Liver (tissue), 9 donors: ENCODE data around the gene SEC61B. TPM values are rescaled to one million over a fixed set of nuclear protein-coding genes. Genes with fewer than 3 reads are reported as not detected.

Source experiments
- DNase-seq: peaks from one replicate; pipeline ENCODE4 v3.0.0-alpha.2; 2017; ENCODE audit warnings: low spot score
- H3K27ac ChIP-seq, 2 donors: one replicate each; pipeline ENCODE4 v1.7.0; 2013; ENCODE audit warnings: inconsistent platforms in 2 of 2, low read length in 2 of 2, control low read depth in 1 of 2, low read depth in 1 of 2, mild to moderate bottlenecking in 1 of 2
- H3K27me3 ChIP-seq, 4 donors: one replicate each; pipeline versions ENCODE4 v1.6.1 to v1.7.0; 2013; ENCODE audit warnings: low read length in 3 of 4, inconsistent platforms in 1 of 4, mild to moderate bottlenecking in 1 of 4, moderate library complexity in 1 of 4; ENCODE audit not compliant: control insufficient read depth in 4 of 4, insufficient read depth in 4 of 4
- H3K36me3 ChIP-seq, 4 donors: one replicate each; pipeline versions ENCODE4 v1.6.1 to v1.7.0; 2013; ENCODE audit warnings: low read length in 3 of 4, mild to moderate bottlenecking in 3 of 4, low read depth in 1 of 4, moderate library complexity in 1 of 4; ENCODE audit not compliant: control insufficient read depth in 4 of 4, insufficient read depth in 3 of 4
- H3K4me1 ChIP-seq, 4 donors: one replicate each; pipeline versions ENCODE4 v1.6.1 to v1.7.0; 2013; ENCODE audit warnings: low read length in 3 of 4, mild to moderate bottlenecking in 3 of 4, moderate library complexity in 1 of 4; ENCODE audit not compliant: control insufficient read depth in 4 of 4, insufficient read depth in 4 of 4
- H3K4me3 ChIP-seq, 3 donors: one replicate each; pipeline versions ENCODE4 v1.6.1 to v1.7.0; 2013; ENCODE audit warnings: low read length in 3 of 3, control low read depth in 1 of 3, low read depth in 1 of 3, mild to moderate bottlenecking in 1 of 3
- H3K9ac ChIP-seq, 2 donors: one replicate each; pipeline ENCODE4 v1.7.0; 2013; ENCODE audit warnings: low read length in 2 of 2, mild to moderate bottlenecking in 2 of 2, moderate library complexity in 2 of 2, control low read depth in 1 of 2, low read depth in 1 of 2
- H3K9me3 ChIP-seq, 4 donors: one replicate each; pipeline versions ENCODE4 v1.6.1 to v1.7.0; 2013; ENCODE audit warnings: low read length in 3 of 4; ENCODE audit not compliant: control insufficient read depth in 4 of 4
- EGR1 ChIP-seq, 2 donors: IDR thresholded peaks; 2 replicates each; pipeline ENCODE4 v1.6.1; 2016 to 2018; ENCODE audit warnings: antibody characterized with exemption in 2 of 2, low read depth in 2 of 2
- FOXA1 ChIP-seq: IDR thresholded peaks from 2 replicates; pipeline ENCODE4 v1.6.1; 2016; ENCODE audit warnings: antibody characterized with exemption
- FOXA2 ChIP-seq: IDR thresholded peaks from 2 replicates; pipeline ENCODE4 v1.6.1; 2016; ENCODE audit warnings: antibody characterized with exemption
- GABPA ChIP-seq, 2 donors: IDR thresholded peaks in 1 of 2; conservative IDR thresholded peaks in 1 of 2; 2 replicates each; pipeline ENCODE4 v1.6.1; 2016; ENCODE audit warnings: antibody characterized with exemption in 2 of 2, mild to moderate bottlenecking in 1 of 2, moderate library complexity in 1 of 2
- HNF4A ChIP-seq, 2 donors: conservative IDR thresholded peaks; 2 replicates each; pipeline ENCODE4 v1.6.1; 2016; ENCODE audit warnings: antibody characterized with exemption in 2 of 2, mild to moderate bottlenecking in 2 of 2
- HNF4G ChIP-seq: IDR thresholded peaks from 2 replicates; pipeline ENCODE4 v1.6.1; 2016; ENCODE audit warnings: antibody characterized with exemption
- JUND ChIP-seq, 2 donors: IDR thresholded peaks; 2 replicates each; pipeline ENCODE4 v1.6.1; 2016; ENCODE audit warnings: antibody characterized with exemption in 2 of 2
- NR2F2 ChIP-seq: IDR thresholded peaks from 2 replicates; pipeline ENCODE4 v1.6.1; 2016; ENCODE audit warnings: antibody characterized with exemption
- RAD21 ChIP-seq, 2 donors: IDR thresholded peaks; 2 replicates each; pipeline ENCODE4 v1.6.1; 2016; ENCODE audit warnings: antibody characterized with exemption in 2 of 2, mild to moderate bottlenecking in 2 of 2
- RXRA ChIP-seq, 2 donors: IDR thresholded peaks; 2 replicates each; pipeline ENCODE4 v1.6.1; 2017 to 2018; ENCODE audit warnings: antibody characterized with exemption in 2 of 2, mild to moderate bottlenecking in 1 of 2
- SP1 ChIP-seq: IDR thresholded peaks from 2 replicates; pipeline ENCODE4 v1.6.1; 2018; ENCODE audit warnings: antibody characterized with exemption, mild to moderate bottlenecking
- TAF1 ChIP-seq: conservative IDR thresholded peaks from 2 replicates; pipeline ENCODE4 v1.6.1; 2016; ENCODE audit warnings: antibody characterized with exemption, mild to moderate bottlenecking
- YY1 ChIP-seq: IDR thresholded peaks from 2 replicates; pipeline ENCODE4 v1.6.1; 2016; ENCODE audit warnings: antibody characterized with exemption, mild to moderate bottlenecking
- WGBS: extraction: QIAGEN DNeasy Blood & Tissue Kit; methylation state at CpG from one replicate; pipeline ENCODE4 v1.1.7; 2013; 5-methylcytosine and 5-hydroxymethylcytosine counted together
- polyA plus RNA-seq, 2 donors: library from polyadenylated mRNA; stranded (reverse) in 1 of 2; unstranded in 1 of 2; fragments of 200-250 nt in 1 of 2; fragments of >200 nt in 1 of 2; fragmentation: Nextera tagmentation in 1 of 2; extraction: Ambion mirVana in 1 of 2; gene quantifications; one replicate each; pipeline versions ENCODE4 v1.2.1 to v1.2.3, GENCODE V29; 2013 to 2015
- total RNA-seq, 2 donors: library from RNA; depleted of rRNA; stranded (reverse); fragments of >200 nt; gene quantifications; one replicate each; pipeline ENCODE4 v1.2.3, GENCODE V29; 2014
- TF ChIP-seq, protein P1 (sequence below): IDR thresholded peaks from 2 replicates; pipeline ENCODE4 v1.6.1; 2016; ENCODE audit warnings: antibody characterized with exemption
- TF ChIP-seq, protein P2 (sequence below): IDR thresholded peaks from 2 replicates; pipeline ENCODE4 v1.6.1; 2016; ENCODE audit warnings: antibody characterized with exemption
- TF ChIP-seq, protein P3 (sequence below): IDR thresholded peaks from 2 replicates; pipeline ENCODE4 v1.6.1; 2016; ENCODE audit warnings: antibody characterized with exemption, mild to moderate bottlenecking
- TF ChIP-seq, protein P4 (sequence below): IDR thresholded peaks from 2 replicates; pipeline ENCODE4 v1.6.1; 2016; ENCODE audit warnings: antibody characterized with exemption
- TF ChIP-seq, protein P5 (sequence below): fragments of 150-350 bp; IDR thresholded peaks from 2 replicates; pipeline ENCODE4 v1.5.1; 2017; ENCODE audit warnings: improper control_type of control experiment, low read depth, low read length; ENCODE audit not compliant: missing input control
- donor health status: healthy.
- donor health status: healthy.
- donor health status: healthy.
- donor health status: healthy.
- donor health status: healthy.

Gene SEC61B
- total and polyA plus RNA-seq, 4 donors: 84.1 to 431 (median 228) TPM

DNA sequence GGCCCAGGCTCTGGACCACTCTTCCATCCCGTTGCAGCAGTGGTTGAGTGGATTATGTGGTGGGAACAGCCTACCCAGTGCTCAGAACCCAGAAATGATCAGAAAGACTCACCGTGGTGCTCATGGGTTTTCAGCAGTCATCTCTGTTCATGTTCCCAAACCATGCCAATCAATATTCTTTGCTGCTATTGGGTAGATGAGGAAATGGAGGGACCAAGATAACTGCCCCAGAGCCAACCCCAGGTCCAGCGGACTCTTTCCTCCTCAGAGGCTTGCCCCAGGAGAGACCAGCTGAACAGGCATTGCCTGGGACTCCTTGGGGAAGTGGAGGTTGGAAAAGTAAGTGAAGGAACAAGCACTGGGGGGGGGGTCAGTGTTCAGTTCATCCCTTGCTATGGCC is 38.5 kb upstream of the SEC61B start:
- no peaks in the 10 kb centered on the region for H3K27me3 ChIP-seq
- peaks cover 0 to 8% (median 3%) of the 10 kb centered on the region in 4 donors for H3K4me1 ChIP-seq
- WGBS: 91% methylated on average over 3 of the region's 3 CpGs
- H3K9me3 ChIP-seq: no peaks in the 10 kb centered on the region
- no peak overlapping the region for H3K27ac ChIP-seq
- H3K4me3 ChIP-seq: no peak overlapping the region
- DNase-seq: no peak
- TF ChIP-seq FOXA2 (no peak), HNF4A (conservative IDR thresholded peaks at IDR 0.05) (no peak), RXRA (IDR thresholded peaks at IDR 0.05) (no peak), SP1 (no peak), GABPA (IDR thresholded peaks at IDR 0.05 in 1 of 2, conservative IDR thresholded peaks at IDR 0.05 in 1 of 2) (no peak), HNF4G (no peak), FOXA1 (no peak), EGR1 (IDR thresholded peaks at IDR 0.05; ENCODE audit: low read depth in 2 of 2) (no peak), RAD21 (IDR thresholded peaks at IDR 0.05) (no peak), NR2F2 (no peak), TAF1 (no peak), JUND (IDR thresholded peaks at IDR 0.05) (no peak), YY1 (no peak)
- TF ChIP-seq, protein P1, sequence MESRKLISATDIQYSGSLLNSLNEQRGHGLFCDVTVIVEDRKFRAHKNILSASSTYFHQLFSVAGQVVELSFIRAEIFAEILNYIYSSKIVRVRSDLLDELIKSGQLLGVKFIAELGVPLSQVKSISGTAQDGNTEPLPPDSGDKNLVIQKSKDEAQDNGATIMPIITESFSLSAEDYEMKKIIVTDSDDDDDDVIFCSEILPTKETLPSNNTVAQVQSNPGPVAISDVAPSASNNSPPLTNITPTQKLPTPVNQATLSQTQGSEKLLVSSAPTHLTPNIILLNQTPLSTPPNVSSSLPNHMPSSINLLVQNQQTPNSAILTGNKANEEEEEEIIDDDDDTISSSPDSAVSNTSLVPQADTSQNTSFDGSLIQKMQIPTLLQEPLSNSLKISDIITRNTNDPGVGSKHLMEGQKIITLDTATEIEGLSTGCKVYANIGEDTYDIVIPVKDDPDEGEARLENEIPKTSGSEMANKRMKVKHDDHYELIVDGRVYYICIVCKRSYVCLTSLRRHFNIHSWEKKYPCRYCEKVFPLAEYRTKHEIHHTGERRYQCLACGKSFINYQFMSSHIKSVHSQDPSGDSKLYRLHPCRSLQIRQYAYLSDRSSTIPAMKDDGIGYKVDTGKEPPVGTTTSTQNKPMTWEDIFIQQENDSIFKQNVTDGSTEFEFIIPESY: no peak
- TF ChIP-seq, protein P2, sequence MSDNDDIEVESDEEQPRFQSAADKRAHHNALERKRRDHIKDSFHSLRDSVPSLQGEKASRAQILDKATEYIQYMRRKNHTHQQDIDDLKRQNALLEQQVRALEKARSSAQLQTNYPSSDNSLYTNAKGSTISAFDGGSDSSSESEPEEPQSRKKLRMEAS: no peak
- TF ChIP-seq, protein P3, sequence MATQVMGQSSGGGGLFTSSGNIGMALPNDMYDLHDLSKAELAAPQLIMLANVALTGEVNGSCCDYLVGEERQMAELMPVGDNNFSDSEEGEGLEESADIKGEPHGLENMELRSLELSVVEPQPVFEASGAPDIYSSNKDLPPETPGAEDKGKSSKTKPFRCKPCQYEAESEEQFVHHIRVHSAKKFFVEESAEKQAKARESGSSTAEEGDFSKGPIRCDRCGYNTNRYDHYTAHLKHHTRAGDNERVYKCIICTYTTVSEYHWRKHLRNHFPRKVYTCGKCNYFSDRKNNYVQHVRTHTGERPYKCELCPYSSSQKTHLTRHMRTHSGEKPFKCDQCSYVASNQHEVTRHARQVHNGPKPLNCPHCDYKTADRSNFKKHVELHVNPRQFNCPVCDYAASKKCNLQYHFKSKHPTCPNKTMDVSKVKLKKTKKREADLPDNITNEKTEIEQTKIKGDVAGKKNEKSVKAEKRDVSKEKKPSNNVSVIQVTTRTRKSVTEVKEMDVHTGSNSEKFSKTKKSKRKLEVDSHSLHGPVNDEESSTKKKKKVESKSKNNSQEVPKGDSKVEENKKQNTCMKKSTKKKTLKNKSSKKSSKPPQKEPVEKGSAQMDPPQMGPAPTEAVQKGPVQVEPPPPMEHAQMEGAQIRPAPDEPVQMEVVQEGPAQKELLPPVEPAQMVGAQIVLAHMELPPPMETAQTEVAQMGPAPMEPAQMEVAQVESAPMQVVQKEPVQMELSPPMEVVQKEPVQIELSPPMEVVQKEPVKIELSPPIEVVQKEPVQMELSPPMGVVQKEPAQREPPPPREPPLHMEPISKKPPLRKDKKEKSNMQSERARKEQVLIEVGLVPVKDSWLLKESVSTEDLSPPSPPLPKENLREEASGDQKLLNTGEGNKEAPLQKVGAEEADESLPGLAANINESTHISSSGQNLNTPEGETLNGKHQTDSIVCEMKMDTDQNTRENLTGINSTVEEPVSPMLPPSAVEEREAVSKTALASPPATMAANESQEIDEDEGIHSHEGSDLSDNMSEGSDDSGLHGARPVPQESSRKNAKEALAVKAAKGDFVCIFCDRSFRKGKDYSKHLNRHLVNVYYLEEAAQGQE: no peak
- TF ChIP-seq, protein P4, sequence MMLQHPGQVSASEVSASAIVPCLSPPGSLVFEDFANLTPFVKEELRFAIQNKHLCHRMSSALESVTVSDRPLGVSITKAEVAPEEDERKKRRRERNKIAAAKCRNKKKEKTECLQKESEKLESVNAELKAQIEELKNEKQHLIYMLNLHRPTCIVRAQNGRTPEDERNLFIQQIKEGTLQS: no peak
- TF ChIP-seq, protein P5, sequence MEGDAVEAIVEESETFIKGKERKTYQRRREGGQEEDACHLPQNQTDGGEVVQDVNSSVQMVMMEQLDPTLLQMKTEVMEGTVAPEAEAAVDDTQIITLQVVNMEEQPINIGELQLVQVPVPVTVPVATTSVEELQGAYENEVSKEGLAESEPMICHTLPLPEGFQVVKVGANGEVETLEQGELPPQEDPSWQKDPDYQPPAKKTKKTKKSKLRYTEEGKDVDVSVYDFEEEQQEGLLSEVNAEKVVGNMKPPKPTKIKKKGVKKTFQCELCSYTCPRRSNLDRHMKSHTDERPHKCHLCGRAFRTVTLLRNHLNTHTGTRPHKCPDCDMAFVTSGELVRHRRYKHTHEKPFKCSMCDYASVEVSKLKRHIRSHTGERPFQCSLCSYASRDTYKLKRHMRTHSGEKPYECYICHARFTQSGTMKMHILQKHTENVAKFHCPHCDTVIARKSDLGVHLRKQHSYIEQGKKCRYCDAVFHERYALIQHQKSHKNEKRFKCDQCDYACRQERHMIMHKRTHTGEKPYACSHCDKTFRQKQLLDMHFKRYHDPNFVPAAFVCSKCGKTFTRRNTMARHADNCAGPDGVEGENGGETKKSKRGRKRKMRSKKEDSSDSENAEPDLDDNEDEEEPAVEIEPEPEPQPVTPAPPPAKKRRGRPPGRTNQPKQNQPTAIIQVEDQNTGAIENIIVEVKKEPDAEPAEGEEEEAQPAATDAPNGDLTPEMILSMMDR: no peak
- H3K36me3 ChIP-seq: no peaks in the 10 kb centered on the region
- H3K9ac ChIP-seq: no peak overlapping the region
